Glutamatergic neuron (in vitro differentiated cells): ENCODE results near the gene PSMB7. TPM values are rescaled to one million over a fixed set of nuclear protein-coding genes. Genes with fewer than 3 reads are reported as not detected.
A peak's percentile ranks its signal among the peaks of the same experiment; 100 is the strongest.

Experiments used
- DNase-seq: peaks from one replicate; pipeline ENCODE4 v3.0.0; 2022
- H3K27ac Mint-ChIP-seq: one replicate; pipeline ENCODE4 v1.8.0; 2020; ENCODE audit warnings: mild to moderate bottlenecking, mixed read lengths, inconsistent platforms; ENCODE audit not compliant: unreplicated experiment
- H3K27me3 Mint-ChIP-seq: one replicate; pipeline ENCODE4 v1.8.0; 2020; ENCODE audit warnings: mild to moderate bottlenecking, moderate library complexity, mixed read lengths, inconsistent platforms; ENCODE audit not compliant: unreplicated experiment
- H3K36me3 Mint-ChIP-seq: one replicate; pipeline ENCODE4 v1.8.0; 2020; ENCODE audit warnings: mild to moderate bottlenecking, mixed read lengths, inconsistent platforms; ENCODE audit not compliant: unreplicated experiment
- H3K4me1 Mint-ChIP-seq: one replicate; pipeline ENCODE4 v1.8.0; 2020; ENCODE audit warnings: mild to moderate bottlenecking, low read depth, mixed read lengths, inconsistent platforms; ENCODE audit not compliant: unreplicated experiment
- H3K4me3 Mint-ChIP-seq: one replicate; pipeline ENCODE4 v1.8.0; 2020; ENCODE audit warnings: mild to moderate bottlenecking, mixed read lengths, inconsistent platforms; ENCODE audit not compliant: unreplicated experiment
- H3K9me3 Mint-ChIP-seq: one replicate; pipeline ENCODE4 v1.8.0; 2020; ENCODE audit warnings: mild to moderate bottlenecking, moderate library complexity, mixed read lengths, inconsistent platforms; ENCODE audit not compliant: unreplicated experiment
- total RNA-seq: library from RNA; stranded (reverse); fragmentation: NEBNext Ultra II Directional; extraction: Animal tissue kit (Norgen Biotek cat#: 25700); gene quantifications from one replicate; pipeline ENCODE4 v1.2.1, GENCODE V29; 2021; ENCODE audit not compliant: unreplicated experiment
- TF ChIP-seq, protein P1 (sequence below): fragments of 200-600 bp; sonication (generic); IDR thresholded peaks from one replicate; pipeline ENCODE4 v1.5.0; 2021; ENCODE audit not compliant: partially characterized antibody, unreplicated experiment

Gene PSMB7
- total RNA-seq, 1 donor from 2014 or later = 185 TPM

DNA sequence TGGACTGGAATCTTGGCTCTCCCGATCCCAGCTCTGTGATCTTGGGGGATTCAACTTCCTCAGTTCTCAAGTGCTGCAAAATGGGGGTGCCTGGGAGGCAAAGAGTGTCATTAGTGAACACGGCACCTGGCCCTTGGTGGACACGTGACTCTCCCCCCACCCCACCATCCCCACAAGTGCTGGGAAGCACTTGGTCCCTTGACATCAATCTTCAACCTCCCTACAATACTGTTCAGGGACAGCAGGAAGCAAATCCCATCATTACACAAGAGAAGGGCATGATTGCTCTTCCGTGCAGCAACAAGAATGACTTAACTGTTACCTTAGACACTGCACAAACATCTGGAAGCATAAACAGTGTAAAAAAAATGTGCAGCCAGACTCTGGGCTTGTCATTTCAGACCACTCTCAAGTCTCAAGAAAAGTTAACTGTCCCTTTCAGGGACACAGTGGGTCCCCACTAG lies 61.4 kb downstream of the PSMB7 start:
- peaks cover 49% of the 10 kb centered on the region for H3K4me1 Mint-ChIP-seq
- H3K27me3 Mint-ChIP-seq = peaks cover 13% of the 10 kb centered on the region
- H3K27ac Mint-ChIP-seq = no peak overlapping the region
- H3K4me3 Mint-ChIP-seq = no peak overlapping the region
- TF ChIP-seq, protein P1, sequence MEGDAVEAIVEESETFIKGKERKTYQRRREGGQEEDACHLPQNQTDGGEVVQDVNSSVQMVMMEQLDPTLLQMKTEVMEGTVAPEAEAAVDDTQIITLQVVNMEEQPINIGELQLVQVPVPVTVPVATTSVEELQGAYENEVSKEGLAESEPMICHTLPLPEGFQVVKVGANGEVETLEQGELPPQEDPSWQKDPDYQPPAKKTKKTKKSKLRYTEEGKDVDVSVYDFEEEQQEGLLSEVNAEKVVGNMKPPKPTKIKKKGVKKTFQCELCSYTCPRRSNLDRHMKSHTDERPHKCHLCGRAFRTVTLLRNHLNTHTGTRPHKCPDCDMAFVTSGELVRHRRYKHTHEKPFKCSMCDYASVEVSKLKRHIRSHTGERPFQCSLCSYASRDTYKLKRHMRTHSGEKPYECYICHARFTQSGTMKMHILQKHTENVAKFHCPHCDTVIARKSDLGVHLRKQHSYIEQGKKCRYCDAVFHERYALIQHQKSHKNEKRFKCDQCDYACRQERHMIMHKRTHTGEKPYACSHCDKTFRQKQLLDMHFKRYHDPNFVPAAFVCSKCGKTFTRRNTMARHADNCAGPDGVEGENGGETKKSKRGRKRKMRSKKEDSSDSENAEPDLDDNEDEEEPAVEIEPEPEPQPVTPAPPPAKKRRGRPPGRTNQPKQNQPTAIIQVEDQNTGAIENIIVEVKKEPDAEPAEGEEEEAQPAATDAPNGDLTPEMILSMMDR = no peak
- H3K36me3 Mint-ChIP-seq = no peaks in the 10 kb centered on the region
- DNase-seq = no peak
- H3K9me3 Mint-ChIP-seq = peaks cover 12% of the 10 kb centered on the region

DNA sequence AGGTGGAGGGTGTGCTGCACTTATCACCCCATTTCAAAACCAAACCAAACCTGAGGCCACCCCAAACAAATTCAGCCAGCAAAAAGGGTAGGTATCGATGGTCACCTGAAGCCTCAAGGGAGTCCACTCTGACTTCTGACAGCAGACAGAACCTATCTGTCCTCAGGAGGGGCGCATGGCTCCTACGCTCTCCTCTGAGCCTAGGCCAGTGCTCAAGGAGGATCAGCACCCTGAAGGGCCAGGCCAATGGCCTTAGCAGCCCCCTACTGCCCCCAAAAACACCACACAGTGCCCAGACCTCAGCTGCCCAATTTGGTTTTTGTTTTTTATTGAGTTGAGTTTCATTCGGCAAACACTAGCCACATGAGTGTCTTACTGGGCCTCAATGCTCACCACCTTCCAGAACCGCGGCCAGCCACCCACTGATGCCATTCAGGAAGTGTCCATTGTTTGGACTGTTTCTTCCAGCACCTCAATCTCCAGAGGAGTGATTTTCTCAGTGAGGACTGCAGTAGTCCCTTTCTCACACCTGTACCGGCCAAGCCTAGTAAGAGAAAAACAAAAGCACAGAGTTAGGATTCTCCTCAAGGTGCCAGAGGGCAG lies 62.0 kb downstream of the PSMB7 start:
- H3K27me3 Mint-ChIP-seq = peaks cover 13% of the 10 kb centered on the region

DNA sequence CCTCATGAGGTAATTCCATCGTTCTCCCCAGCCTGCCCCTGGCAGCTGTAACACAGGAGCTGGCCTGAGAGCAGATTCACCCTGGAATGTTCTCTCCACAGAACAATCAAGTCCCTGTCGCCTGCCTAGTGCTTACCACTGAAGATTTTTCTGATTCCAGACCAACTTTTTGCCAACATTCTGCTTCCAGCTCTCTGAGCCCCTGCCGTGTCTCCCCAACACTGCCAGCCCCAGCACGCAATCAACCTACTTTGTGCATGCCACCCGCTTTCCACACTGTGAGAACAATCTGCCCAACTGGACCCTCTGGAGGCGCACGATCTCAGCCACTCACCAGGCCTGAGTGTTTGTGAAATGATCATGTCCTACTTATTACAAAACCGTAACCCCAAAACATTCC lies 62.6 kb downstream of the PSMB7 start:
- H3K9me3 Mint-ChIP-seq = peaks cover 12% of the 10 kb centered on the region
- H3K36me3 Mint-ChIP-seq = no peaks in the 10 kb centered on the region
- peaks cover 11% of the 10 kb centered on the region for H3K27me3 Mint-ChIP-seq
- no peak overlapping the region for H3K4me3 Mint-ChIP-seq
- H3K4me1 Mint-ChIP-seq = peaks cover 41% of the 10 kb centered on the region
- TF ChIP-seq, protein P1 = no peak
- no peak for DNase-seq
- H3K27ac Mint-ChIP-seq = no peak overlapping the region

More for the DNA sequence above, 62.0 kb downstream of the PSMB7 start:
- Mint-ChIP-seq H3K36me3 (no peaks in the 10 kb centered on the region), H3K9me3 (peaks cover 12% of the 10 kb centered on the region), H3K4me3 (no peak overlapping the region), H3K4me1 (peaks cover 45% of the 10 kb centered on the region), H3K27ac (no peak overlapping the region)
- TF ChIP-seq, protein P1 = no peak
- DNase-seq = no peak

DNA sequence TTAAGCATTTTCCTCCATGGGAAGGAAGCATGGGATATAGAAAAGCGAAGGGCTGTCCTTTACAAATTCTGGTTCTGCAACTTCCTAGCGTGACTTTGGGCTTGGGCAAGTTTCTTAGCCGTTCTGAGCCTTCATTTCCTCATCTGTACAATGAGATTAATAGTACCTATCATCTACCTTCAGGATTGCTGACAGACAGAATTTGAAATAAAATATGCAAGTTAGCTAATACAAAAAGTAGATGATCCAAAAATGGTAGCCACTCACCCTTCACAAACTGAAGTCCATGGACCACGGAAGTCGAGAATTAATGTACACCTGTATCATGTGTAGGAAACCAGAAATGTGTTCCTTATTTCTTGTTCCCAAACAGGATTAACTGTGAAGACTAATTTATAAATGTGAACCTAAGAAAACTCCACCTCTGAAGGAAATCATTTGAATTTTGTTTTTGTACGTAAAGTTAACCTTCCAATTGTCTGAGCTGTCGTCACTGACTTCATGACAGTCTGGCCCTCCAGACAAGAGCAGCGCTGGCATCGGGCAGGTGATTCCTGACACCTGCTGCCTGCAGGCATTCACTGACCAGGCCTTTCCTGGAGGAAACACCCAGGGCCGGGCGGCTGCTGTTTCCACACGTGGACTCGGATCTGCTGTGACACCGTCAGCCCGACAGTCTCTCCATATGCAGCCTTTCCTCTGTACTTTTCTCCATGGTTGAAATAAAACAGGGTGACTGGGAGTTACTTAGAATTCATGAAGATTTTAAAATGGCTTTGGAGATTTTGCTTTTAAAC lies 63.4 kb downstream of the PSMB7 start:
- H3K9me3 Mint-ChIP-seq = peaks cover 12% of the 10 kb centered on the region
- TF ChIP-seq, protein P1 = no peak
- H3K4me3 Mint-ChIP-seq = no peak overlapping the region
- peak overlapping the region; percentile 48 for H3K27ac Mint-ChIP-seq
- no peaks in the 10 kb centered on the region for H3K36me3 Mint-ChIP-seq
- peaks cover 11% of the 10 kb centered on the region for H3K27me3 Mint-ChIP-seq
- no peak for DNase-seq
- peaks cover 41% of the 10 kb centered on the region for H3K4me1 Mint-ChIP-seq
